ENCODE measurements around the gene KIF1A.
A peak's percentile ranks its signal among the peaks of the same experiment; 100 is the strongest.
"Not testable (repeated sequence)": the region's sequence is repeated elsewhere in the genome, so short reads cannot be mapped to it uniquely, and the experiment has no call there.

Gene KIF1A

DNA sequence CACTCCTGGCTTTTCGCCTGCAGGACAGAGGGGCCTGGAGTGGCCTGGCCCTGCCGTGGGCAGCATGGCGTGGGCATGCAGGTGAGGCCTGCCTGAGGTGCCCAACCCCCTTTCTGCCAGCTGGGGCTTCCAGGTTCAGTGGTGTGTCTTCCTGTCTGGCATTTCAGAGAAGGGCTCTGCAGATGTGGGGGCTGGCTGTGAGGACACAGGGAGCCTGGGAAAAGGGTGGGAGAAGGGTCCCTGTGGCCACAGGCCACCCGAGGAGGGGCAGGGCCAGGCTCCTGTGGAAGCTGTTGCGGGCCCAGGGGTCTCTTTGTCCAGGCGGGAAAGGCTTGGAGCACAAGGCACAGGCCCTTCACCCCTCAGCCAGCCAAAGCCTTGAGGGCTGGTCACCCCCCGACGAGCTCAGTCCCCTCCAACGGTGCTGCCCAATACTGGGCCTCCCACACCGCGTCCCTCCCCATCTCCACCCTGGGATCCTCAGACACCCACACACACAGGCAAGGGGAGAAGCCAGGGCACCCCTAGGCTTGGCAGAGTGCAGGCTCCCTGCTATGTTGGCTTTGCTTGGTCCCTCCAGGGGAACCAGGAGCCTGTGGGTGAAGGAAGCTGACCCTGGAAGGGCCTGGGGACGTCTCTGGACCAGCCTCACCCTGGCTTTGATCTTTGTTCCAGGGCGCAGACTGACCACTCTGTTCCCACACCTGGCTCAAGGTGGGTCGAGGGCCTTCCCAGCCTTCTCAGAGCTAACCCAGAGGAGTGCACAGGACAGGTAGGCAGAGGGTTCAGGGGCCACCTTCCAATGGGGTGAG lies 132.1 kb downstream of the KIF1A start:
- Mint-ChIP-seq H3K4me3 (no peak overlapping the region), H3K27me3 (no peaks in the 10 kb centered on the region), H3K27ac (no peak overlapping the region), H3K9me3 (no peaks in the 10 kb centered on the region), H3K4me1 (peaks cover 14% of the 10 kb centered on the region)
- ATAC-seq (no peak), DNase-seq (no peak)

DNA sequence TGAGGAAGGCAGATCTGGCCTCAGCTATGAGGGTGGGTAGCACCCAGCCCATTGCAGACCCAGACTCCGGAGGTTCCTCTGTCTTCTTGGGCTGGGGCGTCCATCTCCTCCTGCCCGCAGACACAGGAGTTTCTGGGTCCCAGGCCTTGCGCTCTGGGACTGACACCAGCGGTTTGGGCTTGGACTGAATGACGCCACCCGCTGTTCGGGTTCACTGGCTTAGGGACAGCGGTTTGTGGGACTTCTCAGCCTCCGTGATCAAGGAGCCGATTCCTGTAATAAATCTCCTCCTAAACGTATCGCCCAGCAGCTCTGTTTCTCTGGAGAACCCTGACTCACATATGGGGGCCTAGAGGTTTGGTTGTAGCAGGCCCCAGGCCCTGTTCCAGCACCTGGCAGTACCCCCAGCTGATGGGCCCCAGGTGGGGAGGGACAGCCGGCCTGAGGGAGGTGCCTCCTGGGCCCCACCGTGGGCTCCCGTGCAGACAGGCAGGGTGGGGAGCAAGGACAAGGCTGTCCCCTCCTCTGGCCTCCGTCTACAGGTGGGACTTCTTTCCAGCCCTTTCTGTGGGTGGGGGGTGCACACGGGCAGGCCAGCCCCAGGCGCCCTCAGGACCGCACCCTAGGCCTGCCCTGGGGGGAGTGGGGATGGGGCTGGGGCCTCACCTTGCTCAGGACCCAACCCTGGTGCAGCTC lies 132.8 kb downstream of the KIF1A start:
- H3K27ac Mint-ChIP-seq = no peak overlapping the region
- ATAC-seq (no peak), DNase-seq (no peak)
- no peaks in the 10 kb centered on the region for H3K9me3 Mint-ChIP-seq
- peaks cover 14% of the 10 kb centered on the region for H3K4me1 Mint-ChIP-seq
- H3K4me3 Mint-ChIP-seq = no peak overlapping the region
- H3K27me3 Mint-ChIP-seq = no peaks in the 10 kb centered on the region

DNA sequence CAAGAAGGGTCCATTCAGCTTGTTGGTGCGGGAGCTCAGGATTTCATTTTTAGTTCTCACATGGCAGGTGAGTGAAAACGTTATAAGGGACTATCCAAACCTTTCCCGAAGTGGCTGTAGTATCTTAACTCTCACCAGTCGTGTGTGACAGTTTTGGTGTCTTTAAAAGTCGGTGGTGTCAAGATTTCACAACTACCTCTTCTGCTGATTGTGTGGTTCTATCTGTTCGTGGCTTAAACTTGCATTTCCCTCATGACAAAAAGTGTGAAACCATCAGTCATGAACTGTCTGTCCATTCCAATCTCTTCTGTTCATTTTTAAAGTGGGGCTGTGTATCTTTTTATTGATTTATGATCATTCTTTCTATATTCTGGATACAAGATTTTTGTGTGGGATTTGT lies 133.6 kb downstream of the KIF1A start:
- Mint-ChIP-seq H3K9me3 (no peaks in the 10 kb centered on the region), H3K27ac (no peak overlapping the region), H3K4me1 (peaks cover 14% of the 10 kb centered on the region), H3K4me3 (no peak overlapping the region), H3K27me3 (no peaks in the 10 kb centered on the region)
- DNase-seq (no peak), ATAC-seq (no peak)

DNA sequence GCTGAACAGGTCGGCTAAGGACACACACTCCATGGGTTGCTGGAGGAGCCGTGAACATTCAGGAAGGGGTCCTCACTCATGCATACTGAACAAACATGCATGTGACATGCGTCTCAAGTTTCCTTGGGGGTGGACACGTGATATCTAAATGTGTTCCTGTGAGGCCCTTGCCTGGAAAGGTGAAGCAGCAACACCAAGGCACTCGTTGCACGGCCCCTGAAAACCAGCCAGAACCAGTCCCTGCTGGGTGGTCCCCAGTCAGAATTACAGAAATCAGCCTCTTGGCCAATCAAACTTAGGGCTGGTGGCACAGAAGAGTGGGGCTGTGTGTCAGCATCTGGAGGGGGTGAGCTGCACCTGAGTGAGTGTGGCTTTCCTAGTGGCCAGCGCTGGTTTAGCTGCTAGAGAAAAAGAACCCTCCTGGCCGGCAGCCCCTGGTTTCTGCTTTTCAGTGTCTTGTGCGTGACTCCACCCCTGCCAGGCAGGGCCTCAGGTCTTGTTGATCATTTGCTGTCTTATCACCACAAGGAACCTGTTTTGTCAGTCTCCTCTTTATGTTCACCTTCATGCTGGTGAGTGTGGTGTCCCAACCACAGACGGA lies 134.1 kb downstream of the KIF1A start:
- H3K27ac Mint-ChIP-seq = no peak overlapping the region
- no peaks in the 10 kb centered on the region for H3K27me3 Mint-ChIP-seq
- peaks cover 14% of the 10 kb centered on the region for H3K4me1 Mint-ChIP-seq
- H3K9me3 Mint-ChIP-seq = no peaks in the 10 kb centered on the region
- ATAC-seq (no peak), DNase-seq (no peak)
- H3K4me3 Mint-ChIP-seq = no peak overlapping the region

DNA sequence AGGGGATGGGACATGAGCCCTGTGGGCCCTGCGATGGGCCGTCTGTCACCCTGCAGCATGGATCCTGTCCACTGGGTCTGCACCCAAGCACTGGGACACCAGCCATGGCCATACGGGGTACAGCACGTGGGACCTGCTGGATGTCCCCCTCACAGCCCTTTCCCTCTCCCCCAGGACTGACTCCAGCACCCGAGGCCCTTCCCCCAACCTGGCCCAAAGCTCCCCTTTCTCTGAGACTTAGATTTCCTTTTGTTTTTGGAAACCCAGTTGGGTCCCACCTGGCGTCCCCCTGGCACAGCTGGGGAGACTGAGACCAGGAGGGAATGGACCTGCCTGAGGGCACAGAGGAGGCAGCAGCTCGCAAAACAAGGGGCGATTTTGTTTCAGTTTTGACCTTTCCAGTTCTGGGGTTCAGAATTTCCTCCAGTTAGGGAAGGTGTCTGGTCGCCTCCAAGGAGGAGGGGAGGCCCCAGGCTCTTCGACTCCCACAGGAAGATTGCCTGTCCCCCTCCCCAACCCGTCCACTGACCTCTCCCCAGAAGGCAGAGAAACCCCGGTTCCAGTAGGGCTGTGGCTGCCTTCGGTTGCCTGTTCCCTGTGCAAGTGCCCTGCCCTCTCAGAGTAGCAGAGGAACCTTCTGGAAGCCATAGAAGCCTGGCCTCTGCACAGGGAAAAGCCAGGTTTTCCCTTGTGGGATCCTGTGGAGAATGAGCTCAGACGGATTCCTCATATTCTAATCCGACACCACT lies 135.9 kb downstream of the KIF1A start:
- H3K27ac Mint-ChIP-seq = peak overlapping the region in 1 of 2 donors; percentile 54
- not testable (repeated sequence) for H3K9me3 Mint-ChIP-seq, ATAC-seq, DNase-seq, H3K27me3 Mint-ChIP-seq, H3K4me1 Mint-ChIP-seq
- peak overlapping the region in 1 of 2 donors; percentile 64 for H3K4me3 Mint-ChIP-seq

DNA sequence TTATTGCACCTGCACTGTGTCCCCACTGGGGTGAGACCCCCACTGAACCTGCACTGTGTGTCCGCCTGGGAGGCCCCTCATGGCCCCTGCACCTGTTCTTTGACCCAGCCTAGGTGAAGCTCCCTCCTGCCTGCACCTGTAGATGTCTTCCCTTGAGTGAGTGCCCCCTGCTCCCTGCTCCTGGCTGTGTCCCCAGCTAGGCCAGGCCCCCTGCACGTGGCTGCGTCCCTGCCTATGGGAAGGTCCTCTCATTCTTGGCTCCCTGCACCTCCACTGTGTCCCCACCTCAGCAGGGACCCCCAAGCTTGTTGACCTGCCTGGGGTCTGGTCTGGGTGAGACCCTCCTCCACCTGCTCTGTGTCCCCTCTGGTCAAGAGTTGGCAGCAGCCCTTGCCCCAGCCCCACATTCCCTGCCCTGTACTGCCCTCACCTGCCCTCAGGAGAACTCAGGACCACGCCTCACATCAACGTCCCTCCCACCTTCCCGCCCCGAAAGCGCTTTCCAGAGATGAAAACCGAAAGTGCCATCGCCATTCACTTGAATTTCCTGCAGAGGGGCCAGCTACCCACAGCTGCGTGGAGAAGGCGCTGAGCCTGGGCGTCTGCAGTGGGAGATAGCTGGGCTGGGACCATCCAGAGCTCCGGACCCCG lies 136.6 kb downstream of the KIF1A start:
- not testable (repeated sequence) for H3K9me3 Mint-ChIP-seq, H3K4me3 Mint-ChIP-seq, DNase-seq, H3K27me3 Mint-ChIP-seq, H3K4me1 Mint-ChIP-seq
- H3K27ac Mint-ChIP-seq = peak overlapping the region in 1 of 2 donors; percentile 54
- ATAC-seq = peak; percentile 17

DNA sequence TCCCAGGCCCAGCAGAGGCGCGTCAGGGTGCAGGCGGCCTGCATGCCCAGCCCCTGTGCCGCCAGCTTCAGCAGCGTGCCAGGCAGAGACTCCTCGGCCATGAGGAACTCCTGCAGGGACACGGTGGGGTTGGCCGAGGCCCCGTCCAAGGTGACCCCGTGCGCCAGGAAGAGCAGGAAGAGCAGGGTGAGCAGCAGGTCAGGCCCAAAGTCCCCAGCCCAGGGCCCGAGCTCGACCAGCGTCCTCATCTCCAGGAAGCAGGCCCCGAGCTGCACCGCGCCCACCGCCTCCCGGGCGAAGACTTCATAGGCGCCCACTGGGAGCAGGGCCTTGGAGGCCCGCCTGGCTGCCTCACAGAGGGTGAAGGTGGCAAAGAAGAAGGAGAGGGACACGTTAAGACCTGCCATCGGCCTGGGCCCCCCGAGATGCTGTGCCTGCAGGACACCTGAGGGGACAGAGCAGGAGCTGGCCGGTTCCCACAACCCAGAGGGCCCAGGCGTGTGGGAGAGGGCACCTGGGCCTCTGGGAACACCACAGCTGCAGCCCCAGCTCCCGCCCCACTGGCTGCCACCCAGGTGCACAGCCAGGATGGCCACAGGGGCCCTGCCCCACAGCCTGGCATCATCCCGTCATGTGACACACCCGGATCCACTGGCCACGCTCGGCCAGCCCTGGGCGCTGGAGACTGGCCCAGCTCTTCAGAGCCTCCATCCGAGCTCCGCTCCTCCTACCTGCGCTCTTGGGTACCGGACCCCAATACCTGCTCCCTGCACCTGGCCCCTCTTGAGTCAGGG lies 137.4 kb downstream of the KIF1A start, which contains the start of gene AQP12B:
AQP12B (minus strand) TSS at position 455 of the 794 bp plus-strand sequence; CDS start at position 407, 48 bp downstream.
- H3K27me3 Mint-ChIP-seq, H3K4me3 Mint-ChIP-seq, DNase-seq, H3K27ac Mint-ChIP-seq, H3K9me3 Mint-ChIP-seq, H3K4me1 Mint-ChIP-seq: not testable (repeated sequence)
- ATAC-seq = peak; percentile 10

DNA sequence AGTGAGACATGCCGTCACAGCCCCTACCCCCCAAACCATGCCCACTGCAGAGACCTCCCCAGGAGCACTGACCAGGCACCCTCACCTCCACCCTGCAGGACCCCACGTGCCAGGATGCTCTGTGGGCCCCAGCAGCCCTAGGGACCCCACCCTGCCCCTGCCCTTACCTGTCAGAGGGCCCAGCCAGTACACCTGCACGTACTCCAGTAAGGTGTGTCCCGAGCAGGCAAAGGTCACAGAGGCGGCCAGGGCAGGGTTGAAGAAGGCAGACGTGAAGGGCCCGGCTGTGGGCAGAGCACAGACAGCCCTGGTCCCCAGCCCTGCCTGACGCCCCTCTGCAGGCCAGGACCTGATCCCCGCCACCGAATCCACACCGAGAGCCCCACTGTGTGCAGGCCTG lies 139.8 kb downstream of the KIF1A start:
- DNase-seq, H3K27ac Mint-ChIP-seq, H3K9me3 Mint-ChIP-seq, H3K4me1 Mint-ChIP-seq, H3K4me3 Mint-ChIP-seq, H3K27me3 Mint-ChIP-seq: not testable (repeated sequence)
- peak; percentile 14 for ATAC-seq

DNA sequence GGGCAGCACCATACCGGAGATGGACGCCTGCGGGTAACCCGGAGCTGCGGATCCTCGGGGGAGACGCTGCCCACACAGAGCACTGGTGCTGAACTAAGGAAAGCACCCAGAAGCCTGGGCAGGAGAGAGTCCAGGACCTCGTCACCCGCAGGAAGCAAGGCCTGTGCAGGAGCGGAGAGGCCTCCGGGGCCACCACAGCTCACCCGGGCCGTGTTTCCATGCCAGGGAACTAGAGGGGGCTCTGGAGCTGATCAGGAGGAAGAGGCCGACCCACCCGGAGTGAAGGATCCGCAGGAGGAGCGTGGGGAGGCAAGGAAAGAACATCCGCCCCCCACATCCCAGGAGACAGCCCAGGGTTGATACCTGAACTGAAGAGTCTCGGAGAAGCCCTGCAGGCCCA lies 141.1 kb downstream of the KIF1A start:
- not testable (repeated sequence) for H3K4me3 Mint-ChIP-seq, DNase-seq, H3K9me3 Mint-ChIP-seq, ATAC-seq, H3K27ac Mint-ChIP-seq, H3K4me1 Mint-ChIP-seq
- peaks cover 12% of the 10 kb centered on the region for H3K27me3 Mint-ChIP-seq

DNA sequence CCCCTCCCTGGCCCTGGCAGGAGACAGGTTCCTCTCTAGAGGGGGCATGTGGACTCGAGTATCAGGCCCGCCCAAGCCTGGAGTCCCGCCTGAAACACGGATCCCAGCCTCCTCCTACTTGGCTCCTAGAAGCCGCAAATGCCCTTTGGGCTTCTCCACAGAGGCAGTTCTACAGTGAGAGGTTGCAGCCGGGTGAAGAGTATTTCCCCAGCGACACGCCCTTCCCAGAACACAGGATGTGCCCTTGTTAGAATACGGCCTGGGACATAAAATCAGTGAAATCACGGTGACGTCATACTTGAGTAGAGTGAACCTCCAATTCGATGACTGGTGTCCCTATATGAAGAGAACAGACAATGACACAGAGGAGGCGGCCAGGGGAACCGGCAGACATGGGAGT lies 142.0 kb downstream of the KIF1A start:
- H3K27me3 Mint-ChIP-seq = peaks cover 20% of the 10 kb centered on the region

DNA sequence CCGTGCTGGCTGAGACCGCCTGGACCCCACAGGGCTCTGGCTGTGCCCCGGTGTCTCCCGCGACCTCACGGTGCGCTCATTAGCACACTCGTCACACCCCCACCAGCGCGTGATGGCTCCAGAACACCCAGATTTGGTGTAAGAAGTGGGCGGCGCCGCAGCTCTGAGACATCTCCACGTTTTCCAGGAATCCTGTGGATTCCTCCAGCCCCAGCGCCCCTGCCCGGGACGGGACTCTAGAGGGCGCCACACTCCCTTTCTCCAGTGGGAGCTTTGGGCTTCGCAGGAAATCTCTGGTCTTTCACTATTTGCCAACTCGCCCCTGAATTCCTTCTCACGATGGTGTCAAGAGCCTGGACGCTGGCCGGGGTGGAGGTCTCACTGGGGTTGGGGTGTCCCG lies 144.7 kb downstream of the KIF1A start:
- DNase-seq, H3K4me1 Mint-ChIP-seq, H3K27ac Mint-ChIP-seq, H3K4me3 Mint-ChIP-seq, ATAC-seq, H3K9me3 Mint-ChIP-seq: not testable (repeated sequence)
- peaks cover 43% of the 10 kb centered on the region for H3K27me3 Mint-ChIP-seq

More for the DNA sequence above, 142.0 kb downstream of the KIF1A start:
- not testable (repeated sequence) for ATAC-seq, H3K27ac Mint-ChIP-seq, H3K4me1 Mint-ChIP-seq, DNase-seq, H3K4me3 Mint-ChIP-seq, H3K9me3 Mint-ChIP-seq

DNA sequence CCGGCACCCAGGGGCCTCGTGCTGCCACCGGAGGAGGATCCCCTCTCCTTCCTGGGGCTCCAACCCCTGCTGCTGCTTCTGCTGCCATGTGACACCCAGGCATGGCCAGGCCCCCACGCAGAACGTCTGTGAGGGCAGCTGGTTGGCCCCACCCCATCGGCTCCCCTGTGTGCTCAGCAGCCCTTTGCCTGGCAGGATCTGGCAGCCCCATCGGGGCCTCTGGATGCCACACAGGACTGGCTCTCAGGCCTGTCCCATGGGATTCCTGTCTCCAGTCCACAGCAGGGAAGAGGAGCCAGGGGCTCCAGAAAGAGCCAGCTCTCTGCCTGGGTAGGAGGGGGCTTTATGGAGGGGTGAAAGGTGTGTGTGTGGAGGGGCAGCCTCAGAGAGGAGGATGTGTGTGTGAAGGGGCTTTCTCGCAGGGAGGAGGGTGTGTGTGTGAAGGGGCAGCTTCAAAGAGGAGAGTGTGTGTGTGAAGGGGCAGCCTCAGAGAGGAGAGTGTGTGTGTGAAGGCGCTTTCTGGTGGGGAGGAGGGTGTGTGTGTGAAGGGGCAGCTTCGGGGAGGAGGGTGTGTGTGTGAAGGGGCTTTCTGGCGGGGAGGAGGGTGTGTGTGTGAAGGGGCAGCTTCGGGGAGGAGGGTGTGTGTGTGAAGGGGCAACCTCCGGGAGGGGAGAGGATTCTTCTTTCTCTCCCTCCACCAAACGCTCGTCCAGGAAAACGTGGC lies 145.4 kb downstream of the KIF1A start:
- not testable (repeated sequence) for H3K27ac Mint-ChIP-seq, H3K4me3 Mint-ChIP-seq, H3K9me3 Mint-ChIP-seq, DNase-seq, H3K4me1 Mint-ChIP-seq, ATAC-seq
- H3K27me3 Mint-ChIP-seq = peaks cover 44% of the 10 kb centered on the region

DNA sequence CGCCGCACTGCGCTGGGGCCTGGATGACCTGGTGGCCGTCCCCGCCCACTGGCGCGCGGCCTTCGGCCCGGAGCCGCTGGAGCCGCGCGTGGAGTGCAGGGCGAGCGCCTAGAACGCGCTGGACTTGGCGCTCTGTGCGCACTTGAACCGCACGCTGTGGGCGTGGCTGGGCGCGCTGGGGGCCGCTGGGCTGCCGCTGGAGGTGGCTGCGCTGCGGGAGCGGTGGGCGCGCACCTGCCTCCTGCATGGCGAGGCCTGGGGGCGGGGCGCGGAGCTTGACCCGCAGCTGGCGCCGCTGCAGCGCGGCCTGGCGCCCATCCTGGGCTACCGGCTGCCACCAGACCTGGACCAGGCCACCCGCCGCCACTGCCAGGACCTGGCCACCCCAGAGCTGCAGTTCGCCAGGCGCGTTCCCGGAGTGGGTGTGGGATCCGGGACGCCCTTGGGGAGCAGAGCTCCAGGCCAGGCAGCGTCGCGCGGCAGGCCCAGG lies 147.3 kb downstream of the KIF1A start:
- no peak for DNase-seq
- Mint-ChIP-seq H3K27me3 (peaks cover 45% of the 10 kb centered on the region), H3K9me3 (no peaks in the 10 kb centered on the region), H3K27ac (no peak overlapping the region), H3K4me1 (no peaks in the 10 kb centered on the region), H3K4me3 (no peak overlapping the region)
- ATAC-seq = no peak
